ACHN (cell line): Measurements from ENCODE around the gene POU6F1.
A peak's percentile ranks its signal among the peaks of the same experiment; 100 is the strongest.
"Not testable (repeated sequence)": the region's sequence is repeated elsewhere in the genome, so short reads cannot be mapped to it uniquely, and the experiment has no call there.

Experiments used
- DNase-seq: peaks from one replicate; pipeline ENCODE4 v3.0.0-alpha.2; 2015
- in situ Hi-C: cut with HindIII; loops from 2 replicates; pipeline ENCODE4 v1.10.0; 2017; ENCODE audit warnings: low sequenced_read_pairs, low pct_ligation_motif_present, low pct_unique_long_range_greater_than_20kb

POU6F1 gene

DNA sequence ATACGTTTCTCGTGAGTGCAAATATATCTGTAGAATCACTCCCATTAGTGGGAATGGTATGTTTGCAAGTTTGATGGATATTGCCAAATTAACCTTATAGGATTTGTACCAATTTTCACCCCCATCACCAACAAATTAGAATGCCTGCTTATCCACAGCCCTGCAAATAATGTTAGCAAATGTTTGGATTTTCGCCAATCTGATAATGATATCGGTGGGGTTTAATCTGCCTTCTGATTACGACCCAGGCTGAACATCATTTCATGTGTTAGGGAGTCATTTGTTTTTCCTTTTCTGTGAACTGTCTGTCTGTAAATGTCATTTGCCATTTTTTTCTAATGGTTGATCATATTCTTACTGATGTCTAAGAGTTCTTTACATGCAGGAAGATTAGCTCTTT, 16.7 kb upstream of the POU6F1 start:
- in situ Hi-C loops = no loop called here
- no peak for DNase-seq

DNA sequence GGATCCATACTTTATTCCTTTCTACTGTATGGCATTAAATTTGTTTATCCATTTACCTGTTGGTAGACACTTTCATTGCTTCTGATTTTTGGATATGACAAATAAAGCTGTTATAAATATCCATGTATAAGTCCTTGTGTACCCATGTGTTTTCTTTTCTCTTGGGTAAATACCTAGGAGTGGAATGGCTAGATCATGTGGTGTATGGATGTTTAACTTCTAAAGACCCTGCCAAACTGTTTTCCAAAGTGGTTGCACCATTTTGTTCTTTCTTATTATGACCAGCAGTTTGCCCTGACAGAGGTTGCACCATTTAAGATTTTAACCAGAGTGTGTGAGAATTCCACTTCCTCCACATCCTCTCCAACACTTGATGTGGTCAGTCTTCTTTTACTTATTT, 14.8 kb upstream of the POU6F1 start:
- DNase-seq = no peak
- in situ Hi-C loops = no loop called here

DNA sequence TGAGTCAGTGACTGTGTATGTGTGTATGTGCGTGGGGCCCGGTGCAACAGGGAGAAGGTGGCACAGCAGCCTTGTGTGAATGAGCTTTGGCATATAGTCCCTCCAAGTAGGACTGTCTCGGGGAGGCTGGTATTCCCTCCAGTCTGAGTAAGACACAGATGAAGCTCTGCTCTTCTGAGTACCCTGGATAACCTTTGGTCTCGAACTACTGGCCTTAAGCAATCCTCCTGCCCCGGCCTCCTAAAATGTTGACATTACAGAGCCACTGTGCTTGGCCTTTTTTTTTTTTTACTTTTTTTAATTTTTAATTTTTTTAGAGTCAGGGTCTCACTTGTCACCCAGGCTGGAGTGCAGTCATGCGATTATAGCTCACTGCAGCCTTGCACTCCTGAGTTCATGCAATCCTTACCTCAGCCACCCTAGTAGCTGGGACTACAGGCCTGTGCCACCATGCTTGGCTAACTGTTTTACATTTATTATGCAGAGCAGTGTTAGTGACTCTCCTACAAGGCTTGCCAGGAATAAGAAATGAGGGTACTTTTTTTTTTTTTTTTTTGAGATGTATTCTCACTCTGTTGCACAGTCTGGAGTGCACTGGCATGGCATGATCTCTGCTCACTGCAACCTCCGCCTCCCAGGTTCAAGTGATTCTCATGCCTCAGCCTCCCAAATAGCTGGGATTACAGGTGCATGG, 11.4 kb upstream of the POU6F1 start:
- in situ Hi-C loops = no loop called here
- DNase-seq = no peak

DNA sequence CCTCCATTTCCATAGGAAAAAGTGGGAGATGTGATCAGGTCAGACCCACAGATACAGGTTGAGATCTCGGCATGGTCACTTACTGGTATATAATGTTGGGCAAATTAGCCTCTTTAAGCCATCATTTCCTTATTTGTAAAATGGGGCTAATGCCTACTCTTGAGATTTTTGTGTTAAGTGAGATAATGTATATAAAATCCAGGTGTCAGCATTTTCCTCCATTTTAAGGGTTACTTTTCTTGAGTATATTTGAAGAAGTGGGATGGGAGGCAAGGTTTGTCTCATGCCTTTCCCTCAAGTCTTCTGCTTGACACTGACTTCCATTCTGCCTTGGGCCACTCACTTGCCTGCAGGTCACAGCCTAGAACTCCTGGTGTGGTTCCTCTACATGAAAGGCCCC, 10.1 kb upstream of the POU6F1 start:
- in situ Hi-C loops = no loop called here
- no peak for DNase-seq

DNA sequence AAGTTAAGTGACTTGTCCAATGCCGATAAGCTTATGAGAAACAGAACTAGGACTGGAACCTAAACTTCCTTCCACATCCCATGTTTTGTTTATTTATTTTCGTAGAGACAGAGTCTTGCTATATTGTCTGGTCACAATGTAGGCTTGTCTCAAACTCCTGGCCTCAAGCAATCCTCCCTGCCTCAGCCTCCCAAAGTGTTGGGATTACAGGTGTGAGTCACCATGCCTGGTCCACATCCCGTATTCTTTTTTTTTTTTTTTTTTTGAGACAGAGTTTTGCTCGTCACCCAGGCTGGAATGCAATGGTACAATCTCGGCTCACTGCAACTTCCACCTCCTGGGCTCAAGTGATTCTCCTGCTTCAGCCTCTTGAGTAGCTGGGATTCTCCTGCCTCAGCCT, 9.2 kb upstream of the POU6F1 start:
- not testable (repeated sequence) for DNase-seq

DNA sequence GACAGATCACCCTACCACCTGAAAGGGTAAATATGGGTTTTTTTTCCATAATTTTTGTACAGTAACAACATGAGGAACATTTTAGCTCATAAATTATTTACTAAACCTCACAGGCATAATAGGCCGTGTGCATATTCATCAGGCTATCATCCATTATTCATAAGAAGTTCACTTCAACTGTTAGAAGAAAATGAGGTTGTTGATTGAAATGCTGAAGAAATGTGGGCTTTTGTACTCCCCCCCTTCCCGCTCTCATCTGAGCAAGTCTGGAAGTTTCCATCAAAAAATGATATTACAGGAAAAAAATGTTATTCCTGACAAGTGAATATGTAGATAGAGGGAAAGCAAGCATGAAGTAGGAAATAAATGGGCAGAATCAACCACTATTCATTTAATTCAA, 7.9 kb upstream of the POU6F1 start:
- in situ Hi-C loops = no loop called here
- DNase-seq = no peak

More for the DNA sequence above, 9.2 kb upstream of the POU6F1 start:
- in situ Hi-C loops = not testable (repeated sequence)

DNA sequence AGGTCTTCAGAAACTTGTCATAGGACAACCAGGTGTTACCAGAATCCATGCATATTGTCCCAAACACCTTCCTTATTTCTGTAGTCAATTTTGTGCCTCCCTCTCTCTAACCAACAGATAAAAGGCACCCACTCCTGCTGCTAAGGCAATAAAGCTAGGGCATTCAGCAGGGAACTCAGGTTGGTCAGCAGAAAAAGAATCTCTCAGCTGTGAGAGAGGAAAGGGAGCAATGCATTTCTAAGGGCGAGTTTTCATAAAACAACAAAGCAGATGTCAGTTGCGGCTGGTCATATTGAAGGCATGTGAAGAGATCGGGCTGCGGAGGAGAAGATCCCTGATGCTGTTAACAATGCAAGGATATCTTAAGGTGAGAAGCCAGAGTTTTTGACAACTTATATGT, 7.4 kb upstream of the POU6F1 start:
- no peak for DNase-seq
- in situ Hi-C loops = no loop called here

DNA sequence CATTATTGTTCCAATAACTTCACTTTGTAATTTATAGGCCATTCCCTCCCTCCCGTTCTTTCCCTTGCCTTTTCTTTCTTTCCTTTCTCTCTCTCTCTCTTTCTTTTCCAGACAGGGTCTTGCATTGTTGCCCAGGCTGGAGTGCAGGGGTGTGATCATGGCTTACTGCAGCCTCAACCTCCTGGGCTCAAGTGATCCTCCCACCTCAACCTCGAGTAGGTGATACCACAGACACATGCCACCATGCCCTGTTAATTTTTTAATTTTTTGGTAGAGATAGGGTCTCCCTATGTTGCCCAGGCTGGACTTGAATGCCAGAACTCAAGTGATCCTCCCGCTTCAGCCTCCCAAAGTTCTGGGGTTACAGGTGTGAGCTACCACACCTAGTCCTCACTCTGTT, 6.8 kb upstream of the POU6F1 start:
- DNase-seq = no peak
- in situ Hi-C loops = no loop called here

DNA sequence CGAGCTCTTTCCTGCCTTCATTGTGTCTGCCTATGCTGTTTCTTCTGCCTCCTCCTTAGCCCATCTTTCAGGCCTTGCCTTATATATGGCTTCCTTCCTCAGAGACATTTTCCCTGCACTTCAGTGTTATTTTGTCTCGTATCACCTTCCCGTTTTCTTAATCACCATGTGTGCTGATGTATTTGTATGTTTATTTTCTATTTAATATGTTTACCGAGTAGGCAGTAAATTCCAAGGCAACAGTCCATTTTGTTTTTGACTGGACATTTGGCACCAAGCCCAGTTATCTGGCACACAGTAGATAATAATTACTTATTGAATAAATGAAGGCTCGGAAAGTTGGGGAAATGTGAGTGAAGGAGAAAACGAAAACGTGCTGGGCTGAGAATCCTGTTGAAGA, 4.6 kb upstream of the POU6F1 start:
- in situ Hi-C loops = no loop called here
- no peak for DNase-seq

DNA sequence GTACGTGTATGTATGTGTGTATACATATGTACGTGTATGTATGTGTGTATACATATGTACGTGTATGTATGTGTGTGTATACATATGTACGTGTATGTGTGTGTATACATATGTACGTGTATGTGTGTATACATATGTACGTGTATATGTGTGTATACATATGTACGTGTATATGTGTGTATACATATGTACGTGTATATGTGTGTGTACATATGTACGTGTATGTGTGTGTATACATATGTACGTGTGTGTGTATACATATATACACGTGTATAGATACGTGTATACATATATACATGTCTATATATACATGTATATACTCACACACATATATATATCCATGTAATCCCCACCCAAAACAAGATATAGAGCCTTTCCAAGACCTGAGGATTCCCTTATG, 2.0 kb upstream of the POU6F1 start:
- in situ Hi-C loops, DNase-seq: not testable (repeated sequence)

DNA sequence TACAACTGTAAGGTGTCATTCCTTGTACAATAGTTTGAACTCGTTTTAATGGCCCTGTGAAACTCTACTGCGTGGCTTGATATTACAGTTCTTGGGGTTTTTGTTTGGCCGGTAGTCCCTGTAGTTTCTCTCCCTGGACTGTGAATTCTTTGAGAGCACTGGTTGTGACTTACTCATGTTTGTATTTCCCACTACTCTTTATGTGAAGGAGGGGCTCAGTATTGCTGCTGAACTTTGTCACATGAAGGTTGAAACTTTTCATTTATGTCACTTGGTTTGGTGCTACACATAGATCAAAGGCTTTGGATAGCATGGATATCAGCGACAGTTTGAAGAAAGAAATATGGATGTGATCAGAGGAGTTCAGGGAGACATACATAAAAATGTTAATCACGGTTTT, 1.5 kb upstream of the POU6F1 start:
- DNase-seq = peak; percentile 25
- in situ Hi-C loops = no loop called here

DNA sequence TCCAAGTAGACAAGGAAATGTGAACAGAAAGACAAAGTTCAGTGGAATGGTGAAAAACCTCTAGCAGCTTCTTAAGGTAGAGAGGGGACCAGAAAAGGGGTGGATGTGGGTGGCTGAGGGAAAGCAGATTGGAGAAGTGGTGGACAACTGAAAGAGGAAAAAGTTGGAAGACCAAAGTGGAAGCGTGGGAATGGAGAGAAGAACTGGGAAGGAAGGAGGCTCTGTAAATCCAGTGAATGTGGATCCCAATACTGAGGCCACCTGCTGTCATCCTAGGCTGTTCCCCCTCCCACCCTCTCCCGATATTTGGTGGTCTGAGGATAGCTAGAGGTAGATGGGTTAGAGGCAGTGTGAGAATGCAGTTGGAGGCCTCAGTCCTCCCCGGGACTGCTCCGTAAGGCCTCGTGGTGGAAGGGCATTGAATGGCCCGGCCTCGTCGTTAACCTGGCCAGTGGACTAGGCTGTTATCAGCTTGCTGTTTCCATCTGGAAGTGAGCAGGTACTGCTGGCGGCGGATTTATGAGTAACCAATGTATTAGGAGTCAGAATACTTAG, 822 bp upstream of the POU6F1 start:
- in situ Hi-C loops = no loop called here
- DNase-seq = peak; percentile 61

DNA sequence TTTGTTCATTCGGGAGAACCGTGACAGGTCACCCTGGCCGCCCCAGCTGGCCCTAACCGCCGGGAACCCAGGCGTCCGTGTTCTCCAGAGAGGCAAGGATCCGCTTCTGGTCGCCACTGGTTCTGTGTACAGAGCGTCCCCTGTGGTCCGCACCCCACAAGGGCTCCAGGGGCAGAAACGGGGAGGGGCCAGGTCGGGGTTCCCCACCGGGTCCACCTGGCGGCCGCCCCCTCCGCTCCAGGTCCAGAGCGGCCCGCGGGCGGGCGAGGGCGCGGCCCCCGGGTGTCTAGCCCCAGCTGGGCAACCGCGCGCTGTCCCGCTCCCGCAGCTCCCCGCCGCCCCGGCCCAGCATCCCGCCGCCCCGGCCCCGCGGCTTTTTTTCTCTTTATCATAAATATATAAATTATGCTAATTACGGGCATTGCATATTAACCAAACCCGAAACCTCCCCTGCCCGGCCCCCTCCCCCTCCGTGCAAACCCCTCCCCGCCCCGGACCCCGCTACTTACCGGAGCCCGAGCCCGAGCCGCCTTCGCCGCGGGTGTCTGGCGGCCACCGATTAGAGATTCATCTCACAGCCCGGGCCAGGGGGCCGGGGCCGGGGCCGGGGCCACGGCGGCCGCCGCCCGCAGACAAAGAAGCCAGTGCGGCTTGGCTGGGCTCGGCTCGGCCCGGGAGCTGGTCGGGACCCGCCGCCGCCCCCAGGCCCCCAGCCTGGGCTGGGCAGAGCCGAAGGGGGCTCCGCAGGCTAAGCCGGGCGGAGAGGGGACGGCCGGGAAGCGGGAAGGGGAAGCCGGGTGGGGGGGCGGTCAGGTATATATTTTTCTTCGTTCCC, 512 bp downstream of the POU6F1 start:
- peak; percentile 66 for DNase-seq
- in situ Hi-C loops = no loop called here

DNA sequence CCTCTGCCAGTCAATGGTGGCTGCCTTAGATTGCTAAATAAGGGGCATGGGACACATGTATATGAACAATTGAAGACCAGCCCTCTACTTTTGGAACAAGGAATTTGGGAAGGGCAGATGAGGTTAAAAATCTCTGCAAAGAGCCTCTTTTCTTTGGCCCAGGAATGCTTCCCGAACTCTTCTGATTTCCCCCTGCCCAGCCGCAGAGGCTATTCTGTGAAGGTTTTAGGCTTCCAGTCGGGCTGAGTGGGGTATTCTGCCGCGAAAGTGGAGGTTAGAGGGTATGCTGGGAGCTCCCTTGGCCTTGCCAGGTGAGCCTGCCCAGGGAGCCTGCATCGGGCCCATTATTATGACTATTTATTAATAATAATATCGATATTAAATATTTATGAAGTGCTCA, 1.2 kb downstream of the POU6F1 start:
- in situ Hi-C loops = no loop called here

DNA sequence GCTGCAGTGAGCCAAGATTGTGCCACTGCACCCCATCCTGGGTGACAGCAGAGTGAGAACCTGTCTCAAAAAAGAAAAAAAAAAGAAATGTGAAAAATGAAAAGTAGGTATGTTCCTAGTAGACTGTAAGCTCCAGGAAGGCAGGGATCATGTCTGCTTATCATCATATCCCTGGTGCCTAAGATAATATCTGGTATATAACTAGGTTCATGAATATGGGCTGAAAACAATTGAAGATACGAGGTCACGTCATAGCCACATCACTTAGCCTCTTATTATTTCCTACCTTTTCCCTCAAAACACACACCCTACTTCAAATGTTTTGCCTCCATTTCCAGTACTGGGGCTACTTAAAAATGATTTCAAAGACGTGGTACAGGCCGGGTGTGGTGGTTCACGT, 3.0 kb downstream of the POU6F1 start:
- in situ Hi-C loops = no loop called here
- no peak for DNase-seq

More for the DNA sequence above, 1.2 kb downstream of the POU6F1 start:
- no peak for DNase-seq

DNA sequence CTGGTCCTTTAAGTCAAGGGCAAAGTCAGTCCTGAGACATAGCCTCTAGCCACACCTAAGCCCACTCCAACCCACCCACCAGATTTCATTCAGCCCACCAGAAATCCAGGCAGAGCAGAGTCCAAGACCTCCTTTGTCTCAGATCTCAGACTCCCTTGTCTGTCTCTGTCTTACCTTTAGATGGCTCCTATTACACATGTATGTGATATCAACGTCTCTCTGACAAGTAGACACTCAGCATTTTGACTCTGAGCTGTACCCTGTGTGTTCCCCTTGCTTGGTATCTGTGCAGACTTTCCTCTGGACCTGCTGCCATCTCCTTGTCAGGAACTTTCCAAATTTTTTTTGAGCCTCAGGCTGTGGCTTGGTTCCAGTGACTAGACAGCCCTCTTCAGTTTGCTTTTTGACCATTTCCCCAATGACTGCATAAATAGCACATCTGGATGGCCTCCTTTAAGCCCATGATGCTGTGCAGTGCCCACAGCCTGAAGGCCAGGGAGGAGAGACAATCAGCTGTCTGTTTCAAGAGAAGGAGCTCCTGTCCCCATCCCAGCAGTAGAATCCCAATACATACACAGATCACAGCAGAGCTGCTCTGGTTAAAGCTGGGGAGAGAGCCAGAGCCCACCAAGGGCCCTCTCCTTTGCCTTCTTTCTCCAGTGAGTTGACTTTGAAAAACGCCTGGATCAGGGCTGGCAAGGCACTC, 7.0 kb downstream of the POU6F1 start:
- in situ Hi-C loops = no loop called here
- DNase-seq = no peak

DNA sequence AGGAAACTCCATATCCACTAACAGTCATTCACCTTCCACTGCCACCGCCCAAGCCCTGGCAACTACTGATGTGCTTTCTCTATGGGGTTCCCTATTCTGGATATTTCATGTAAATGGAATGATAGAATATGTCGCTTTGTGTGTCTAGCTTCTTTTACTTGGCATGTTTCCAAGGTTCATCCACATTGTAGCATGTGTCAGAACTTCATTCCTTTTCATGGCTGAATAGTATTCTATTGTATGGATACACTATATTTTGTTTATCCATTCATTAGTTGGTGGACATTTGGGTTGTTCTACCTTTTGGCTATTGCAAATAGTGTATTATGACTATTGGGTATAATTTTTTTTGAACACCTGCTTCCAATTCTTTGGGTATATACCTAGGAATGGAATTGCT, 8.6 kb downstream of the POU6F1 start:
- in situ Hi-C loops = no loop called here
- DNase-seq = no peak

DNA sequence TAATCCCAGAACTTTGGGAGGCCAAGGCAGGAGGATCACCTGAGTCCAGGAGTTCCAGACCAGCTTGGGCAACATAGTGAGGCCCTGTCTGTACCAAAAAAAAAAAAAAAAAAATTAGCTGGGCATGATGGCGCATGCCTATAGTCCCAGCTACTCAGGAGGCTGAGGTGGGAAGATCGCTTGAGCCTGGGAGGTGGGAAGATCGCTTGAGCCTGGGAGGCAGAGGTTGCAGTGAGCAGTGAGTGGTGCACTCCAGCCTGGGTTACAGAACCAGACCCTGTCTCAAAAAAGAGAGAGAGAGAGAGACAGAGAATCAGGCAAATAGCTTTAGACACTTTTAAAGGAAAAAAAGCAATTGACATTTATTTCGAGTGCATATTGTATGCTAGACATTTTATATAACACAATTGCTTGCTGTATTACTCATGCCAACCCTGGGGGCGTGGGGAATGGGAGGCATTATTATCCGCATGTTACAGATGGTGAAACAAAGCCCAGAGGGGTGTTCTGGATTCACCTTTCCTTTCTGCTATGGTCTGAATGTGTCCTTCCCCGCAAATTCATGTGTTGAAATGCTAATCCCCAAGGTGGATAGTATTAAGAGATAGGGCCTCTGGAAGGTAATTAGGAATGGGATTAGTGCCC, 9.7 kb downstream of the POU6F1 start:
- DNase-seq = no peak

DNA sequence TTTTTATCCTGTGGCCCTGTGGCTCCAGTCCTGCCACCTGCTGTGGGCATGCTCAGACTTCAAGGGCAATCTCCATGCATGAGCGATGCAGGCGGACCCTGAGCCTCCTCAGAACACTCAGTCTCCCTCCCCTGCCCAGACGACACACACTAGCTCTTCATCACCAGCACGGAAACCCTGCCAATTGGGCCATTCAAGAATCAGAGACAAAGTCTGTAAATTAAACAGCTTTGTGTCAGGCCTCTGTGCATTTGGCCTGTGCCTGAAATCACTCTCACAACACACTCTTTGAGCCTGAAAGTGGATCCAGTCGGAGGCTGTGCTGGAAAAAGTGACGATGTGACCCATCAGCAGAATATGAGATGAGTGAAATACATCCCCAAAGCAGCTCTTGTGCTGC, 12.5 kb downstream of the POU6F1 start:
- DNase-seq = no peak
- in situ Hi-C loops = no loop called here

More for the DNA sequence above, 9.7 kb downstream of the POU6F1 start:
- in situ Hi-C loops = no loop called here
